NOMO-1 treated with DMSO at 0.1 percent for 48 hours (cell line): ENCODE measurements around the gene FBXO28.

Source experiments
- DNase-seq: peaks from one replicate; lab custom pipeline; 2025; ENCODE audit not compliant: unreplicated experiment; lab: John Stamatoyannopoulos, UW

Gene FBXO28

DNA sequence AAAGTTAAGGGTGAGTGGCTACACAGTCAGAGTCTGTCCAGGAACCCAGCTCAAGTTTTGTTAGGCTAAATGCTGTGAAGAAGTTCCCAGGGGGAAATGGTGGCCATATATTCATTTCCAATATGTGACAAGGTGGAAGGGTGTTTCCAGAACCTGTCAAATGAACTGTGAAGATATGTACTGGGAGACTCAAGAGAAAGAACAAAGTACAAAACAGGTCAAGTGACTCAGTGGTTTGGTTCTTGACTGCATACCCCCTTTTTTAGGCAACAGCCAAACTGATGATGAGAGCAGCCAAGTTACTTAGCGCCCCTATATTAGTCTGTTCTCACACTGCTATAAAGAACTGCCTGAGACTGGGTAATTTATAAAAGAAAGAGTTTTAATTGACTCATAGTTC, 18.6 kb upstream of the FBXO28 start:
- DNase-seq: no peak

DNA sequence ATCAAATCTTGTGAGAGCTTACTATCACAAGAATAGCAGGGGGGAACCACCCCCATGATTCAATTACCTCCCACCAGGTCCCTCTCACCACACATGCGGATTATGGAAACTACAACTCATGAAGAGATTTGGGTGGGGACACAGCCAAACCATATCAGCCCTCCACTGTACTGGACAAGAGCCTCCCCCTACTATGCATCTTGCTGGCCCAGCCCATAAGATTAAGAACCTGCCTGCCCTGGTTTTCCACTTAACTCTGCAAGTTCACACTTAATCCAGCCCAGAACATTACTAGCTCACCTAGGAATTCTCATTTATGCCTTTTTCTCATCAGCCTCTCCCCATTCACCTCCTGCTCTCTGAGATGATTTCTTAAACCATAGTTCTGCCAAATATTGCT, 18.0 kb upstream of the FBXO28 start:
- DNase-seq: no peak

DNA sequence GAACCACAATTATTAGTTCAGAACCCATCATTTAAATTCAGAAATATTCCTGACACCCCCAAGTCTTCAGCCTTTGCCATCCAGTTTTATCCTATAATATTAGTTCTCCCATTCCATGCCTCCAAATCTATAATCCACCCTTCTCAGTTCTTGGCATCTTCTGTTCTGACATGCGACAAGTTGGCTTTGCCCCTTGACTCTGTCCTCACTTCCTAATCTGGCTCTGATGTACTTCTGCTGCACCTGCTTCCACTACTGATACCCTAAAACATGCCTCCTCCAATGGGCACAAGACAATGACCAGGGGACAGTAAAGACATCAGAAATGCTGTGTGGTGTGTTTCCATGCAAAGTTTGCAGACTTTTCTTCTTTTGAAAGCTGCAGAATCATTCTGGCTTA, 17.1 kb upstream of the FBXO28 start:
- no peak for DNase-seq

DNA sequence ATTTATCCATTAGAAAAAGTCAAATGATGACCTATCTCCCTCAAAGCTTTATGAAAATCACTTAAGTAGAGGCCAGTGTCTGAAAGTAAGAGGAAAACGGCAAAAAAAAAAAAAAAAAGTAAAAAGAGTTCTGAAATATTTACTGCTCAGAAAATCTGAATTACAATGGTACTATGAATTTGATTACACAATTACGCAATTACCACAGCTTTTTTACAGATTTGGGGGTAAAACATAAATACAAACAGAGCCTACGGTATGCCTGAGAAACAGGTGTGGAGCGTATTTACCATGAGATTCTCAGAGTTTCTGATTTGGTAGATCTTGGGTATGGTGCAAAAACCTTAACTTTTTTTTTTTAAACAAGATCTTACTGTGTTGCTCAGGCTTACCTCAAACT, 15.9 kb upstream of the FBXO28 start:
- no peak for DNase-seq

DNA sequence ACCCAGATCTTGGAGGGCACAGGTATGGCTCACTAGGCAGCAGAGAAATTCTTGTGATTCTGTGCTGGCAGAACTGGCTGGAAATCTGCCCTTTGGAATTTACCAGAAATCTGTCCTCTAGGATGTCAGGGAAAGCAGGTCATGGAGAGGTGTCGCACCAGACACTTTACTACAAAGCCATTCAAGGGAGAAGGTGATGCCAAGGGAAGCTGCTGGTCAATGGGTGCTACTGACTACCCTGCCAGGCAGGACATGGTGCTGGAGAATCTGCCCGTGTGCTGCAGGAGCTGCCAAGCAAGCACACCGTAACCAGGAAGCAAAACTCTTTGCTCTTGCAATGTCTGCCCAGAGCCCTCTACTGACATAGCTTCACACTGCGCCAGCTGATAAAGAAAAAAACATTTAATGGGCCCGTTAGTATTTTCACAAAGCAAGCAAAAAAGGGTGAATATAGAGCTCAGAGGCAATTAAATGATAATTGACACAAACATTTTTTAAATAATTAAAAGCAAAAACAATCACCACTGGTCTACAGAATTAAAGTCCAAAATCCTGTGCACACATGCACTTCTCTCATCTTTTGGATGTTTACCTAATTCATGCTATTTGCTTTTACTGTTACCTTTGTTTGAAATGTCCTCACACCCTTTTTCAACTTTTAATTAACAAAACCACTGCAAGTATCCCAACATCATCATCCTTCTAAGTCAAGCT, 7.2 kb upstream of the FBXO28 start:
- peak; percentile 59 for DNase-seq

DNA sequence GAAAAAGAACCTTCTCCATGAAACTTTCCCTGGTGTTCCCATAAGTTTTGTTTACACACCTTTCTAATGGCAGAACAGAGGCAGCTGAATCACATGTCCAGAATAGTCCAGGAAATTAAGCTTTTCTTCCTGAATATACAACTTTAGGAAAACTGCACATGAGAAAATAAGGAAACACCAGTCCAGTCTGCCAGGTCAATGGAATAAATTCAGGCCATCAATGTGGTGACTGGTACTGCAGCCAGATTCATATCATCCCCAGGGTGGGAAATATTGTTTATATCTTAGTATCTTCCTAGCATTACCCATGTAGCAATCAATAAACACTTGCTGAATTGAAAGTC, 6.7 kb upstream of the FBXO28 start:
- DNase-seq: no peak

DNA sequence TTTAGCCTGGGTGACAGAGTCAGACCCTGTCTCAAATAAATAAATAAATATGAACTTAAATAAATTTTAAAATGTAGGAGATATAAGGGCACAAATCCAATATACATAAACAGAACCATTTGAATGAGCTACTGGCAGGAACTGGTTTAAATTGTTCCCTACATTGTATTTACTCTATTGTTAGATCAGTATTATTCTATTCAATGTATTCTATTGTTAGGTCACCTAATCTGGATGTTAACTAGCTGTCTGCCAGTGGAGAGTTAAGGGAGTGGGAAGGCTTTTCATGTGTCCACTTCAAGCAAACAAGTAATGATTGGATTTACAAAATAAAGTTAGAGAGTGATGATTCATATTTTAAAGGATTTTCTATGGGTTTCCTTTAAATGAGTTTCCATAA, 4.9 kb upstream of the FBXO28 start:
- no peak for DNase-seq

DNA sequence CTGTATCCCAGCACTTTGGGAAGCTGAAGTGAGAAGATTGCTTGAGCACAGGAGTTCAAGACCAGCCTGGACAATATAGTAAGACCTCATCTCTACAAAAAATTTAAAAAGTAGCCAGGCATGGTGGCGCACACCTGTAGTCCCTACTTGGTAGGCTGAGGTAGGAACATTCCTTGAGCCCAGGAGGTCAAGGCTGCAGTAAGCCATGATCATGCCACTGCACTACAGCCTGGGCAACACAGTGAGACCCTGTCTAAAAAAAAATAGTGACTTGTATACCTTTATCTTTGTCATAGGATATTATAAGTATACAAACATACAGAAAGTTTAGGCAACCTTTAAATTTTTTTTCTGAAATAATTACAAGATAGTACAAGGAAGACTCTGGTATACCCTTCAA, 3.9 kb upstream of the FBXO28 start:
- DNase-seq: no peak

DNA sequence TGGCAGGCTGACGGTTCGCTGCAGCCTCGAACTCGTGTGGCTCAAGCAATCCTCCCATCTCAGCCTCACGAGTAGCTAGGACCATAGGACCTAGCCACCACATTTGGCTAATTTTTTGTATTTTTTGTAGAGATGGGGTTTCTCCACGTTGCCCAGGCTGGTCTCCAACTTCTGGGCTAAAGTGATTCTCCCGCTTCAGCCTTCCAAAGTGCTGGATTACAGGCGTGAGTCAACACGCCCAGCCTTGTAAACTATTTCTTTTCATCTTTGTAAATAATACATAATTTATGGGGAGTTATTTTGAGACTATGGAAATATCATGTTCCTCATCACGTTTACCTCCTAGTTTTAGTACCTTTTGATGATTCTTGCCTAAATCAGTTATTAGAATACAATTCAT, 906 bp upstream of the FBXO28 start:
- no peak for DNase-seq

DNA sequence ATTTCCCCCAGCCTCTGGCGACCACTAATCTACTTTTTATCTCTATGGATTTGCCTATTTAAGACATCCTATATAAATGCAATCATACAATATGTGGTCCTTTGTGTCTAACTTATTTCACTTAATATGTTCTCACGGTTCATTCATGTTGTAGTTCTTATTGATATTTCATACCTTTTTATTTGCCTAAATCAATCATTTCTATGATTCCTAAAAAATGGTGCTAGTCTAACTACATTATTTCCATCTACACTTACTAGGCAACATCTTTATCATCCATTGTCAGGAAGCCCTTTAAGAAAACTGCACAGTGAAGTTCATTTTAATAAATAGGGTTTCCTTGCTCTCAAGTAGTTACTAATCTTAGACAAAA, 380 bp upstream of the FBXO28 start:
- DNase-seq: peak; percentile 28

DNA sequence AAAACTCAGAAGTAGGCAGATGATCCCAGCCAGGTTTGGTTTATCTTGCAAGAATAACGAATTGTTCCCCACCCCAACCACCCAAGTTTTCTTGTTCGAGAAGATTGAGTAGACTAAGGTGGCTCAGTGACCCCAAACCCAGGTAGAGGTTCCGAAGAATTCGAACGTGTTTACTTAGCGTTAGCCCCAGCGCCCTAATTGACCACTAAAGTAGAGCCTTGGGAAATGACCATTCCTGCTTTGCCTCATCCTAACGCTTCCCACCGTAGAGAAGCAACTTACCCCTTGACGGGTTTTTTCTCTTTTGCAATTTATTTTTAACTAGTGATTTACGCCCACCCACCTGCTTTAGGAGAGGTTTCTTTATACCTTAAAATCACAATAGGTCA, 870 bp downstream of the FBXO28 start:
- DNase-seq: no peak

DNA sequence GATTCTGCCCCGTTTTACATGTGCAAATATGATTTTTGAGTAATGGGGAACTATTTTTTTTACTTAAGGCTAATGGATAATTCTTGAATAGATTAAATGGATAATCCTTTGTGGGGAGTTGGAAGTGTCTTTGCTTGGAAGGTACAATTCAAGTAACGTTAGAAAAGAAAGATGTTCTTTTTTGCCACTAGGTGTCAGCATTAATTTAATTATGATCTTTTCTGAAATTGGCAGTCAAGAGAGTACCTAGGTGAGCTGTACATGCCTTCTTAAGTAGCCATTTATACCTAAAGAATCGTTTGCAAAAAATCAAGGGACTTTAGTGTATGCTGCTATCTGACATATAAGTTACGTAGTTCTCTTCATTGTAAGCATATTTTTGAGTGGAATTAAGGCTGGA, 2.2 kb downstream of the FBXO28 start:
- peak; percentile 82 for DNase-seq

DNA sequence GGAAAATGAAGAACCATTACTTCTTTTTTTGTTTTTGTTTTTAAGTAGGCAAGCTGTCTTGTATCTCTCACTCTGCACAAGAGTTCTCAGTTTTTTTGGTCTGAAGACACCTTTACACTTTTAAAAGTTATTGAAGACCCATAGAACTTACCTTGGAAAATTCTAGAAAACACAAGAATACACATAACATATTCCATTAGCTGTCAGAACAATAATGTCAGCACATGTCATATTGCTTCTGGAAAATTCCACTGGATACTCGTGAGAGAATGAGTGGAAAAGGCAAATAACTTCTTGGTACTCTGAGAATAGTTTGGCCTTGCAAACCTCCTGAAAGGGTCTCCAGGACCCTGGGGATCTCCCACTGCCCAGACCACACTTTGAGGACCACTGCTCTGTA, 4.8 kb downstream of the FBXO28 start:
- DNase-seq: no peak

DNA sequence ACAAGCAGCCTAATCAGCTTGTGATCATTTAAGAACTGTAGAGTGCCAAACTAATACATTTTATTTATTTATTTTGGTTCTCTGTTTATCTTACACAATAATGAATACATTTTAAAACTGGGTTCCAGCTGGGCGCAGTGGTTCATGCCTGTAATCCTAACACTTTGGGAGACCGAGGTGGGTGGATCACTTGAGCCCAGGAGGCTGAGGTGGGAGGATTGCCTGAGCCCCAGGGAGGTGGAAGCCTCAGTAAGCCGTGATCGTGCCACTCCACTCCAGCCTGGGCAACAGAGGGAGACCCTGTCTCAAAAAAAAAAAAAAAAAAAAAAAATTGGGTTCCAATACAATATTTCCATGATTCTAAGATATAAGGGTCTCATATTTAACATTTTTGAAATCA, 9.2 kb downstream of the FBXO28 start:
- no peak for DNase-seq

DNA sequence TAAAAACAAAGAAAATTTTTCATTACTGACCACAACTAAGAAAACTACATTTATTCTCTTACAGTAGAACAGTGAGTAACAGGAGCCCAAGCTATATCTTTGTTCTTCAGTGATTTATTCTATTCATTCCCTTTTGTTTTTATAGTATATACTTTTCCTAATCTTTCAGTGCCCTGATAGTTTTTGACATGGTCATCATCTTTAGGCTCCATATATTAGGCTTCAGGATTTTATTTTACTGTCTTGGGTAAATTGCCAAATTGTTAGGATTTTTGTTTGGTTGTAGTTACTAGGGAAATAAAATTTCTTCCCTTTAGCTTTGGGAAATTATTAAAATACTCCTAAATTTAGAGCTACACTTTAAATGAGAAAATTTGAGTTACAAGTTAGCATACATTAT, 10.3 kb downstream of the FBXO28 start:
- no peak for DNase-seq

DNA sequence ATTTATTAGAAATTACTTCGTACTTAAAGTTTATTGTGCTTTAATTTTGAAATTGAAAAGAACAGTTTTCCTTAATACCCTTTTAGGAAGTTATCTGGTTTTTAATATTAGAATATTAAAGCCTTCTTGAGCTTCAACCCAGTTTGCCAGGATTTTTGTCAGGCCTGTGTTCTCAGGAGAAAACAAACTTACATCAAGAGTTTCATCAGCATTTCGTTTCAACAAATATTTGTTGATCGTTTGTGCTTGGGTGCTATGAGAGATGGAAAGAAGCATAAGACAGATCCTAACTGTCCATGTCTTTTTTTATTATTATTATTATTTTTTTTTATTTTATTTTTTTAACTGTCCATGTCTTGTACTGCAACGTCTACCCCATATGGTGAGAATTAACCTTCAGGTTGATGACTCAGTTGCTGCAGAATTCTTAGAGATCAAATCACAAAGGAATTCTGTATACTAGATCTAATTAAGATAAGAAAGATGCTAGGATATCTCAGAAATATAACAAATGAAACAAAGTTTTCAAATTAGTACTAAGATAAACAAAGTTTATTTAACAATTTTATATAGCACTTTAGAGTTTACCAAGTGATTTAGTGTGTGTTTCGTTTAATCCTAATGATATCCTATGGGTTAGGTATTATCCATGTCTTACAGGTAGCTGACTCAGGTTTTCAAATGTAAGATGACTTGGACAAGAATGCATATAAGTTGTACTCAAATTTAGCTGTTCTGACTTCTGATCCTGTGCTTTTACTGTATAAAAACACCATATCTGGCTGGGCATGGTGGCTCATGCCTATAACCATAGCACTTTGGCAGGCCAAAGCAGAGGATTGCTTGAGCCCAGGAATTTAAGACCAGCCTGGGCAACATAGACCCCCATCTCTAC, 14.3 kb downstream of the FBXO28 start:
- DNase-seq: no peak

DNA sequence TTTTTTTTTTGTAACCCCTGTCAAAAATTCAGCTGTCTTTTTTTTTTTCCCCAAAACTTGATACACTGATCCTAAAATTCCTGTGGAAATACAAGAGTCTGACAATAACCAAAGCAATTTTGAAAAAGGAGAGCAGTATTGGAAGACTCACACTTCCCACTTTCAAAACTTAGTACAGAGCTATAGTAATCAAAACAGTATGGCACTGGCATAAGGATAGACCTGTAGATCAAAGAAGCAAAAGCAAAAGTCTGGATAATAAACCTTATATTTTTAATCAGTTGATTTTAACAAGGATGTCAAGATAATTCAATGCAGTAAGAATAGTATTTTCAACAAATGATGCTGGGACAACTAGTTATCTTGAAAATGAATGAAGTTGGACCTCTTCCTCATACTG, 17.3 kb downstream of the FBXO28 start:
- no peak for DNase-seq

DNA sequence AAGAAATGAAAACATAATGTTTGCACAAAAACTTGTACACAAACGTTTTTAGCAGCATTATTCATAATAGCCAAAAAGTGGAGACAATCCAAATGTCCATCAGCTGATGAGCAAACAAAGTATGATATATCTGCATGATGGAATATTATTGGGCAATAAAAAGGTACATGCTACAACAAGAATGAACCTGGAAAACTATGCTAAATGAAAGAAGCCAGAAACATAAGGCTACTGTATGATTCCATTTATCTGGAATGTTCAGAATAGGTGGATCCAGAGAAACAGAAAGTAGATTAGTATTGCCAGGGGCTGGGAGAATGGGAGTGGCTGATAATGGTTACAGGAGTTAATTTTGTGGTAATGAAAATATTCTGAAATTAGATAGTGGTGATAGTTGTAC, 19.0 kb downstream of the FBXO28 start:
- DNase-seq: no peak

DNA sequence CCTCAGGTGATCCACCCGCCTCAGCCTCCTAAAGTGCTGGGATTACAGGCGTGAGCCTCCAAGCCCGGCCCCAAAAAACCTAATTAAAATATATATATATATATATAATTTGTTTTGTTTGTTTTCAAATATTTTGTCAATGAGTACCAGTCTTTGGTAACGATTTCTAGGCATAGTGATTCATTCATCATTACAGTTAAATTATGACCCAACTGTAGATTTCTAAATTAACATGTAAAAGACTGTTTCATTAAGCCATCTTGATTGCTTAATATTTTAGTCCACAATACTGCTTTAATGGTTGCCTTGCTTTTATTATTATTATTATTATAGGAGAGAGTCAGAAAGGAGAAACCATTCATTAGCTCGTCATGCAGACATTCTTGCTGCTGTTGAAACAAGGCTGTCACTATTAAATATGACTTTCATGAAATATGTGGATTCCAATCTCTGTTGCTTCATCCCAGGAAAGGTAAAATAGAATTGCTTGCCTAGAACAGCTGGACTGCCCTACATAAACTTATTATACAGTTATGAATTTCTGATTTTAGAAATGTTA, 19.9 kb downstream of the FBXO28 start:
- no peak for DNase-seq

DNA sequence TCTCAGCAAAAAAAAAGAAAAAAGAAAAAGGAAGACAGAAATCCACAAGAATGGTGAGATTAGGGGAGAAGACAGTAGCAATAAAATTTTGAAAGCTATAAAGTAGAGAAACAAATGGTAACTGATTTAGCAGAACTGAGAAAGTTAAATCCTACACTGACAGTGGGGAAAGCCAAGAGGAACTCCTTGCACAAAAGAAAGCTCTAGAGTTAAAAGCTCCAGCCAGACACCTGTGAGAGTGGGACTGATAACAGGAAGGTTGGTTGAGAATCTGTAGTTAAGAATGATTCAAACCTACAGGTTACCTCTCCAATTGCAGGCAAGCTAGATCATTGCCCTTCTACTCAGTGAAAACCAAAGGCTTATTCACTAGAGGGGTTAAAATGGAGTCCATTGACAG, 23.6 kb downstream of the FBXO28 start:
- DNase-seq: no peak

DNA sequence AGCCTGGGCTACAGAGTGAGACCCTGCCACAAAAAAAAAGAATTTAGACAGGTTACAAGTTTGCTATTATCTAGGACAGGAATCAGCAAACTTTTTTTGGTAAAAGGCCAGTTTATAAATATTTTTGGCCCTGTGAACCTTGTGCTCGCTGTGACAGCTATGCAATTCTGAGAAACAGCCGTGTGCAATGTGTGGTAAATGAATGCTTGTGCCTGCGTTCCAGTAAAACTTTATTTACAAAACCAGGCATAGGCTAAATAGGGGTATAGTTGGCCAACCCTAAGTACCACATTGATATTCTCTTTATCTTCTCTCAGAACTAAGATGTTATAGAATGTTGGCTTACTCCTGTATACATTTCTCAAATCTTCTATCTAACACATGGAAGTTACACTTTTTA, 24.3 kb downstream of the FBXO28 start:
- DNase-seq: no peak

DNA sequence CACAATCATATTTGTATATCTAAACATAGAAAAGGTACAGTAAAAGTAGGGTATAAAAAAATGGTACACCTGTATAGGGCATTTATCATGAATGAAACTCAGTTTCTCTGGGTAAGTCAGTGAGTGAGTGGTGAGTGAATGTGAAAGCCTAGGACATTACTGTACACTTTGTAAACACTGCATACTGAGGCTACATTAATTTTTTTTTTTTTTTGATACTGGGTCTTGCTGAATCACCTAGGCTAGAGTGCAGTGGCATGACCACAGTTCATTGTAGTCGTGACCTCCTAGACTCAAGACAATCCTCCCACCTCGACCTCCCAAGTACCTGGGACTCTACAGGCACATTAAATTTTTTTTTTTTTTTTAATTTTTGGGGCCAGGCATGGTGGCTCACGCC, 27.8 kb downstream of the FBXO28 start:
- DNase-seq: no peak

DNA sequence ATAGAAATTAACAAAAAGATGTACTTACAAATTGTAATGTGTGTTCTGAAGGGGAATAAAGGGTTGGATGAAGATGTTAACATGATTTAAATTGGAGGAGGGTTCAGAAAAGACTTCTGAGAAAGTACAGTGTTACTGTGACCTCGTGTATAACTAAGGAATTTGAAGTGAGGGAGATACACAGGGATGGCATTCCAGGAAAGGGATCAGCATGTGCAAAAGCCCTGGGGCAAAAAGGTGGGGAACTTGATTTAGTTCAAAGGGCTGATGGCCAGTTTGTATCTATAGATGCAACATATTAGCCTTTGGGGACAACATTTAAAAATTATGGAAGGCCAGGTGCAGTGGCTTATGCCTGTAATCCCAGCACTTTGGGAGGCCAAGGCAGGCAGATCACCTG, 35.8 kb downstream of the FBXO28 start:
- no peak for DNase-seq
